ENCODE results near the gene GRID1. TPM values are rescaled to one million over a fixed set of nuclear protein-coding genes. Genes with fewer than 3 reads are reported as not detected.

The GRID1 gene
- total RNA-seq, 1 donor, result not detected

DNA sequence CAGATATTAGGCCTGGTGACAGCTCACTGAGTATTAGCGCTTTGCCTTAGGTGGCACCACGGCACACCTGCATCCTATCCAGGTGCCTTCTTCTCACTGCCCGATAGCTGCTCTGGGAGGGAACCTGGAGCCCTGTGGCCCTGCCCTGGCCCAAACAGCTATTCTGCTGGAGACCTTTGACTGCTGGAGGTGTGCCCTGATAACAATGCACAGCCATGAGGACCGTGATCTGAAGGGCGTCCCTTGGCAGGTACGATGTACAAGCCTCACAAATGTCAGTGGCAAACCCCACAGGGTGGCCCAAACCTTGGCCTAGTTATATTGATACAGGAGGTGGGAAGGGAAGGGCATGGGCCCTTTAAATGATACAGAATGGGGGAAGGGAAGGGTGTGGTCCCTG is 259.5 kb downstream of the GRID1 start:
- no peak overlapping the region for H3K4me3 ChIP-seq (ENCODE audit: low read depth, low read length)
- DNase-seq (ENCODE audit: low read depth), result no peak
- TF ChIP-seq, protein P1, sequence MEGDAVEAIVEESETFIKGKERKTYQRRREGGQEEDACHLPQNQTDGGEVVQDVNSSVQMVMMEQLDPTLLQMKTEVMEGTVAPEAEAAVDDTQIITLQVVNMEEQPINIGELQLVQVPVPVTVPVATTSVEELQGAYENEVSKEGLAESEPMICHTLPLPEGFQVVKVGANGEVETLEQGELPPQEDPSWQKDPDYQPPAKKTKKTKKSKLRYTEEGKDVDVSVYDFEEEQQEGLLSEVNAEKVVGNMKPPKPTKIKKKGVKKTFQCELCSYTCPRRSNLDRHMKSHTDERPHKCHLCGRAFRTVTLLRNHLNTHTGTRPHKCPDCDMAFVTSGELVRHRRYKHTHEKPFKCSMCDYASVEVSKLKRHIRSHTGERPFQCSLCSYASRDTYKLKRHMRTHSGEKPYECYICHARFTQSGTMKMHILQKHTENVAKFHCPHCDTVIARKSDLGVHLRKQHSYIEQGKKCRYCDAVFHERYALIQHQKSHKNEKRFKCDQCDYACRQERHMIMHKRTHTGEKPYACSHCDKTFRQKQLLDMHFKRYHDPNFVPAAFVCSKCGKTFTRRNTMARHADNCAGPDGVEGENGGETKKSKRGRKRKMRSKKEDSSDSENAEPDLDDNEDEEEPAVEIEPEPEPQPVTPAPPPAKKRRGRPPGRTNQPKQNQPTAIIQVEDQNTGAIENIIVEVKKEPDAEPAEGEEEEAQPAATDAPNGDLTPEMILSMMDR (IDR thresholded peaks at IDR 0.05; ENCODE audit: insufficient read depth, low read depth, low read length), result no peak

DNA sequence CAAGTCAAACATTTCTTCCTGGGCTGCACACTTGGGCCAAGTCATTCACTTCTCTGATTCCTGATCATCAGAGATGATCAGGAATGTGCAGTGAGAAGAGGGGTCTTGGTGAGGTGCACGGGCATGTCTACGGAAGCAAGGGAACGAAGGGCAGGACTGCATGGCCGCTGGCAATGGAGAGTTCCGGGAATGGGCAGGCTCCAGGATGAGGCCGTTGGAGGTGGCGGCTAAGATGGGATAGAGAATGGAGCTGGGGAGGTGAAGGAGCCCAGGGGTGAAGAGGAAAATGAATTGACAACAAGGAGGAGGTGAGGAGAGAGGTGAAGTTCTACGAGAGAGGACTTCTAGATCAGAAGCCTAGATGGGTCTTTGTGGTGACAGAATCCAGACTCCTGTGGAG is 260.0 kb downstream of the GRID1 start:
- H3K4me3 ChIP-seq (ENCODE audit: low read depth, low read length), result no peak overlapping the region
- TF ChIP-seq, protein P1 (IDR thresholded peaks at IDR 0.05; ENCODE audit: insufficient read depth, low read depth, low read length), result no peak
- no peak for DNase-seq (ENCODE audit: low read depth)

DNA sequence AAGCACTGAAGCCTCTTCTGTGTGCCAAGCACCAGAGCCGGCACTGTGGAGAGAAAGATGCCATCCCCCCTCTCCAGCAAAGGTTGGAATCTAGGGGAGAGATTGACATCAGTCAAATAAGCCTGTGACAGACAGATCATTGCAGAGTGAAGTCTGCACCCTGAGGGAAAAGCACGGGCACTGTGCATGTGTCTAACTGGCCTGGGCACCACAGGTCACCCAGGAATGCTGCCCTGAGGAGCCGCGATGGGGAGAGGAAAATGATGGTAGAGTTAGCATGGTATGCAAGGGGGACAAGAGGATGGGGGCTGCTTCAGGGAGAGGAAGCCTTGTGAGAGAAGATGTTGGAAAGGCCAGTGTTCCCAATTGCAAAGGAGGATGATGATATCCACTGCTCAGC is 261.0 kb downstream of the GRID1 start:
- DNase-seq (ENCODE audit: low read depth), result no peak
- TF ChIP-seq, protein P1 (IDR thresholded peaks at IDR 0.05; ENCODE audit: insufficient read depth, low read depth, low read length), result no peak

DNA sequence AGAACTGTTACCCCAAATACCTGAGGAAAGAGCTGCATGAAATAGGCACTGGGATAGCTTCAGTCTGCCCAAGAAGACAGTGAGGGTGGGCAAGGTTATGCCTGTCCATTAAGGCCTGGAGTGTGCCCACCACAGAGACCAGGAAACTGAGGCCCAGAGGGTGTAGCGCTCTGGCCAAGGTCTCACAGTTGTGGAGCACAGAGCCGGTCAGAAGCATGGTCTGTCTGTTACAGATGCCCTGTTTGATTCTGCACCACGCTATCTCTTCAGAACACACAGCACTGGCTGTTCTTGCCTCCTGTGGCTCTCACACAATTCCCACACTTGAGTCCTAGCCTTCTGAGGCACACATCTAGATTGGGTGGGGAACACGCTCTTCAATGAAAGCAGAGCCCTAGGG is 261.4 kb downstream of the GRID1 start:
- TF ChIP-seq, protein P1 (IDR thresholded peaks at IDR 0.05; ENCODE audit: insufficient read depth, low read depth, low read length), result no peak
- no peak for DNase-seq (ENCODE audit: low read depth)
- no peak overlapping the region for H3K4me3 ChIP-seq (ENCODE audit: low read depth, low read length)

More for the DNA sequence above, 261.0 kb downstream of the GRID1 start:
- H3K4me3 ChIP-seq (ENCODE audit: low read depth, low read length), result no peak overlapping the region

DNA sequence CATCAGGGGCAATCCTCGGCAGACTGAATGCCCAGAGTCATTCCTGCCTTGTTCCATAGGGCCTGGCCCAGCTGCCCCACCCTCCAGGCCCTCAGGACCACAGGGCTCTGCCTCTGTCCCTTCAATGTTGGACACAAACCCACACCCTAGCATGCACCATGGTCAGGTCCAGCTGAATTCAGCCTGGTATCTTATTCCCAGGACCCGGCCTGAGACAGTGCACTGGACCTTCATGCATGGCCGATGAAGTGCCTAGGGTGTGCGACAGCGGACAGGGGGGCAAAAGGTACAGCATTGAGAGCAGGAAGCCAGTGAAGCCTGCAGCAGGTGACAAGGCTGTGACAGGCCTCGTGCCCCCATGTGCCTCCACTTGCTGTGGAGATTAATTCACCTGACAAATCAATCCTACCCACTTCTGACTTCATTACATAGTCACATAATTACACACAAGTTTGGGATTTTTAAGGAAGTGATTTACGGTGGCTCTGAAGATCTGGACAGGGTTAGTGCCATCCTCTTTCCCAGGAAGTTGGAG is 261.9 kb downstream of the GRID1 start:
- no peak overlapping the region for H3K4me3 ChIP-seq (ENCODE audit: low read depth, low read length)
- TF ChIP-seq, protein P1 (IDR thresholded peaks at IDR 0.05; ENCODE audit: insufficient read depth, low read depth, low read length), result no peak
- no peak for DNase-seq (ENCODE audit: low read depth)

DNA sequence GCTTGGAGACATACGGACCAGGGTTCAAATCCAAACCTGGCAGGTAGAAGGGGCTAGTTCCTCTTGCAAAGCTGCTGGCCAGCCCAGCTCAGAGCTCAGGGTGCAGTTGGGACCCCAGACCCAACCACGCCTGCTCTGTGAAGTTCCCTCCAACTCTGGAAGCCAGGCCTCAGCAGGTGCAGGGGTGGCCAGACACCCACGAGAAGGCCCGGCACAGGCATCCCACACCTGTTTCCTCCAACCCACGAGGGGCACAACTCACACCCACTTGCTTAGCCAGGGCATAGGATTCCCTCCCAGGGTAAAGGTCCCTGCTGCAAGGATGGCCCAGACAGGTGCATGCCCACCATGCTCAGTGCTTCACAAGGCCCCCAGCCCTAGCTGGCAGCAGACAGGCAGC is 262.4 kb downstream of the GRID1 start:
- no peak overlapping the region for H3K4me3 ChIP-seq (ENCODE audit: low read depth, low read length)
- TF ChIP-seq, protein P1 (IDR thresholded peaks at IDR 0.05; ENCODE audit: insufficient read depth, low read depth, low read length), result no peak
- DNase-seq (ENCODE audit: low read depth), result no peak

Data from fibroblast of villous mesenchyme (primary cell).